DND-41 (cell line): ENCODE results near the gene SNX20.

Experiments
- ATAC-seq: fragments of 200-7000 bp; cut with Tn5 transposase; 3 replicates; pipeline ENCODE4 v1.9.1; 2021; ENCODE audit warnings: low read depth; ENCODE audit not compliant: insufficient read depth
- DNase-seq: peaks from one replicate; pipeline ENCODE4 v3.0.0-alpha.2; 2020
- H2AFZ ChIP-seq: 2 replicates; pipeline ENCODE4 v1.6.0; 2012; ENCODE audit warnings: low read depth, low read length
- H3K27ac ChIP-seq: 2 replicates; pipeline ENCODE4 v1.5.1; 2012; ENCODE audit warnings: low read length, inconsistent platforms
- H3K27me3 ChIP-seq: fragments of 200-600 bp; sonication (generic); 2 replicates; pipeline ENCODE4 v1.6.0; 2012; ENCODE audit warnings: low read length, mild to moderate bottlenecking, inconsistent platforms; ENCODE audit not compliant: insufficient read depth, poor library complexity
- H3K36me3 ChIP-seq: 2 replicates; pipeline ENCODE4 v1.5.1; 2012; ENCODE audit warnings: low read length, inconsistent platforms; ENCODE audit not compliant: insufficient read depth
- H3K4me1 ChIP-seq: 2 replicates; pipeline ENCODE4 v1.5.1; 2012; ENCODE audit warnings: mild to moderate bottlenecking, low read length; ENCODE audit not compliant: insufficient read depth
- H3K4me2 ChIP-seq: 2 replicates; pipeline ENCODE4 v1.6.0; 2012; ENCODE audit warnings: mild to moderate bottlenecking, moderate library complexity, low read length, inconsistent platforms; ENCODE audit not compliant: insufficient read depth
- H3K4me3 ChIP-seq, 2 experiments: fragments of 200-600 bp in 1 of 2; shearing (Covaris generic) in 1 of 2; 2 replicates each; pipeline ENCODE4 v1.5.1; 2012 to 2016; ENCODE audit warnings: inconsistent platforms in 2 of 2, low read length in 2 of 2, mild to moderate bottlenecking in 2 of 2, low read depth in 1 of 2, moderate library complexity in 1 of 2
- H3K79me2 ChIP-seq: 2 replicates; pipeline ENCODE4 v1.6.0; 2012; ENCODE audit warnings: low read length, inconsistent platforms; ENCODE audit not compliant: insufficient read depth
- H3K9ac ChIP-seq: 2 replicates; pipeline ENCODE4 v1.6.0; 2012; ENCODE audit warnings: low read depth, mild to moderate bottlenecking, inconsistent platforms, low read length, moderate library complexity
- H3K9me3 ChIP-seq: 2 replicates; pipeline ENCODE4 v1.5.1; 2012; ENCODE audit warnings: low read length, moderate library complexity, mild to moderate bottlenecking, inconsistent platforms; ENCODE audit not compliant: insufficient read depth, severe bottlenecking
- H4K20me1 ChIP-seq: 2 replicates; pipeline ENCODE4 v1.6.0; 2012; ENCODE audit warnings: low read length; ENCODE audit not compliant: insufficient read depth
- EZH2 ChIP-seq: IDR thresholded peaks from 3 replicates; pipeline ENCODE4 v1.6.1; 2012; ENCODE audit warnings: borderline replicate concordance, low read depth, mild to moderate bottlenecking, moderate library complexity, low read length, inconsistent platforms; ENCODE audit not compliant: severe bottlenecking
- TF ChIP-seq, protein P1 (sequence below): IDR thresholded peaks from 2 replicates; pipeline ENCODE4 v1.5.1; 2012; ENCODE audit warnings: borderline replicate concordance, low read length, moderate library complexity, mild to moderate bottlenecking; ENCODE audit not compliant: poor library complexity, severe bottlenecking; ENCODE audit errors: extremely low read depth

The SNX20 gene

DNA sequence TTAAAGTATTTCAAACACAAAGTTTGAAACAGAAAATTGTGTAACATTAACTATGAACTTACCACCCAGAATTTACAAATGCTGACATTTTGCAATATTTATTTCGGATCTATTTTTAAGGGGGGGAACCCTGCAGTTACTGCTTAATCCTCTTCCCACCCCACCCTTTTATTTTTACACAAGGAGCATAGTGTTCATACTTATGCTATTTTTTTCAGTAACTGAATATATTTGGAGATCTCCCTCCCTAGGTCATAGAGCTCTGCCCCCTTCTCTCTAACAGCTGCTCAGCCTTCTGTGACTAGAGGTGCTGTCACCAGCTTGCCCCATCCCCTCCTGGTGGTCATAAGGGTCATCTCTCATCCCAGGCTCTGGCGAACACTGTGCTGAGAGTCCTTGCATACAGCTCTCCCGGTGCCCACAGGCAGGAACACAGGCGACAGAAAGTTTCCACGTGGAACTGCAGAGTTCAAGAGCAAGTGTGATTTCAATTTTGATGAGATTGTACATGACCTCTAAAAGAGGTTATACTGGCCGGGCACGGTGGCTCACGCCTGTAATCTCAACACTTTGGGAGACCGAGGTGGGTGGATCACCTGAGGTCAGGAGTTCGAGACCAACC lies 44.2 kb downstream of the SNX20 start:
- Histone ChIP-seq H3K27me3 (peaks cover 28% of the 10 kb centered on the region), H3K9ac (no peak overlapping the region), H3K9me3 (no peaks in the 10 kb centered on the region), H3K4me2 (no peak overlapping the region), H3K79me2 (no peaks in the 10 kb centered on the region), H3K36me3 (no peaks in the 10 kb centered on the region), H3K27ac (no peak overlapping the region), H3K4me3 (no peak overlapping the region), H2AFZ (no peak overlapping the region), H4K20me1 (no peaks in the 10 kb centered on the region), H3K4me1 (no peaks in the 10 kb centered on the region)
- TF ChIP-seq, protein P1, sequence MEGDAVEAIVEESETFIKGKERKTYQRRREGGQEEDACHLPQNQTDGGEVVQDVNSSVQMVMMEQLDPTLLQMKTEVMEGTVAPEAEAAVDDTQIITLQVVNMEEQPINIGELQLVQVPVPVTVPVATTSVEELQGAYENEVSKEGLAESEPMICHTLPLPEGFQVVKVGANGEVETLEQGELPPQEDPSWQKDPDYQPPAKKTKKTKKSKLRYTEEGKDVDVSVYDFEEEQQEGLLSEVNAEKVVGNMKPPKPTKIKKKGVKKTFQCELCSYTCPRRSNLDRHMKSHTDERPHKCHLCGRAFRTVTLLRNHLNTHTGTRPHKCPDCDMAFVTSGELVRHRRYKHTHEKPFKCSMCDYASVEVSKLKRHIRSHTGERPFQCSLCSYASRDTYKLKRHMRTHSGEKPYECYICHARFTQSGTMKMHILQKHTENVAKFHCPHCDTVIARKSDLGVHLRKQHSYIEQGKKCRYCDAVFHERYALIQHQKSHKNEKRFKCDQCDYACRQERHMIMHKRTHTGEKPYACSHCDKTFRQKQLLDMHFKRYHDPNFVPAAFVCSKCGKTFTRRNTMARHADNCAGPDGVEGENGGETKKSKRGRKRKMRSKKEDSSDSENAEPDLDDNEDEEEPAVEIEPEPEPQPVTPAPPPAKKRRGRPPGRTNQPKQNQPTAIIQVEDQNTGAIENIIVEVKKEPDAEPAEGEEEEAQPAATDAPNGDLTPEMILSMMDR = no peak
- no peak for TF ChIP-seq EZH2
- ATAC-seq (no peak), DNase-seq (no peak)

DNA sequence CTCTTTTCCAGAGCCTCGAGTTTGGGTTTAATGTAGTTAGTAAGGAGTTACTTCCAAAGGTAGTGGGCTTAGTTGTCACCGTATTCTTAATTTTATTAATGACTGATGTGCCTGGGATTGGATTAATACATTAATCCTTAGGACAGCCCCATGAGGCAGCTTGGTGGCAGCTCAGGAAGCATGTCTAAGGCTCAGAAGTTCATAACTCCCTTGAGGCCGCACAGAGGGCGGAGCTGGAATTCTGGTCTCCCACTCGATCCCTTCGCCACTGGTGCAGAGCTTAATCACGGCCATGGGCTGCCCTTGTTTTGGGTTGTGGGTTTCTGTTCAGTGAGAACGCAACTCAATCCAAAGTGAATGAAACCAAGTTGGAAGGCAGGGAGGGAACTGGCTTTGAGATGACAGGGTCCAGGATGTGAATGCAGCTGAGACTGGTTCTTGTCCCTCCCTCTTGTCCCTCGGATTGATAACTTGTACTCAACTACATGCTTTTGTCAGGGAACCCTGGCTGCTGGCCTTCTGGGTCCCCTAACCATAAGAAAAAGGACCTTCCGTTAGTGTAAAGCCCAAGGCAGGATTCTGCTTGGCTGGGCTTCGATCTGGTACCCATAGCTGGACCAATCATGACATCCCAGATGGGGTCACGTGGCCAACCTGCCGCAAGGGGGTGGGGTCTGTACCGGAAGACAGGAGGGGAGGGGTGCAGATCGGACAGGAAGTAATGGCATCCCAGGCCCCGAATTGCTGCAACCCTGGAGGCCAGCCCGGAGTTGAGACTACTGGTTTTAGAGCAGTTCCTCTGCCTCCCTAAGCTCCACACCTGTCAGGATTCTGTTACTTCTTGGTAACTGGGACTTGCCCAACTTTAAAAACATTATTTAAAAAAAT lies 45.4 kb downstream of the SNX20 start:
- no peak overlapping the region for H3K4me3 ChIP-seq
- H3K79me2 ChIP-seq = no peaks in the 10 kb centered on the region
- TF ChIP-seq, protein P1 = no peak
- no peak for TF ChIP-seq EZH2
- H3K4me2 ChIP-seq = no peak overlapping the region
- H3K9ac ChIP-seq = no peak overlapping the region
- no peak overlapping the region for H2AFZ ChIP-seq
- no peaks in the 10 kb centered on the region for H3K36me3 ChIP-seq
- no peaks in the 10 kb centered on the region for H3K4me1 ChIP-seq
- H3K27me3 ChIP-seq = peaks cover 18% of the 10 kb centered on the region
- DNase-seq (peak; percentile 30), ATAC-seq (no peak)
- no peaks in the 10 kb centered on the region for H3K9me3 ChIP-seq
- no peak overlapping the region for H3K27ac ChIP-seq
- H4K20me1 ChIP-seq = no peaks in the 10 kb centered on the region

DNA sequence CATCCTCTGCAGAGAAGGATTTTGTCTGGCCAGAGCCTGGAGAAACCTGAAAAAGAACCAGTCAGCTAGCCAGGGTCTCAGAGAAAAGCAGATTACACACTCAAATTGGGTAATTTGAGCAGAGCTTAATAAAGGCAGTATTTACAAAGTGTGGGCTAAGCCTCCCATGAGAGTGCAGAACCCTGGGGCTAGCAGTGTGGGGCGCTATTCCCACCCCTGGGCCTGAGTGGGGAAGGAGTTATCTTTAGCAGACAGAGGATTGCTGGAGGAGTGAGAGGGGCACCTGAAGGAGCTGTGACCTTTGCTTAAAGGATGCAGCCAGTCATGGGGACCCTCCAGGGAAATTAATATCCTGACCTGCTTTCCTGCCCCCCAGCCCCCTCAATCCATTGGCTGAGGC lies 46.2 kb downstream of the SNX20 start:
- Histone ChIP-seq H2AFZ (no peak overlapping the region), H3K27ac (no peak overlapping the region), H3K79me2 (no peaks in the 10 kb centered on the region), H3K9ac (no peak overlapping the region), H3K4me2 (no peak overlapping the region), H3K9me3 (no peaks in the 10 kb centered on the region), H3K36me3 (no peaks in the 10 kb centered on the region), H3K4me1 (no peaks in the 10 kb centered on the region), H3K27me3 (peaks cover 14% of the 10 kb centered on the region), H4K20me1 (0 out of 2 replicates have a peak, but pooled peaks cover 3% of the 10 kb centered on the region), H3K4me3 (no peak overlapping the region)
- DNase-seq = no peak
- no peak for ATAC-seq
- TF ChIP-seq, protein P1 = no peak
- no peak for TF ChIP-seq EZH2
